GM12878 (cell line): Measurements from ENCODE around the gene FLRT1. TPM values are rescaled to one million over a fixed set of nuclear protein-coding genes. Genes with fewer than 3 reads are reported as not detected.

Experiments
- ATAC-seq: fragments of 200-7000 bp; cut with Tn5 transposase; 3 replicates; pipeline ENCODE4 v1.9.1; 2020; ENCODE audit warnings: mild to moderate bottlenecking, moderate library complexity
- BruUV-seq: library from RNA; stranded (reverse); fragments of 400-500 nt; replicated peaks from 2 replicates; lab custom pipeline; 2021; lab: Mats Ljungman, UMichigan
- CTCF ChIA-PET: fragments of 300-600 bp; sonication (Branson Sonifier 250); formaldehyde crosslinking; extraction: SDS; loops from one replicate; lab custom pipeline; 2021; ENCODE audit warnings: inconsistent platforms; lab: Yijun Ruan, JAX
- POLR2A ChIA-PET: fragments of 350-600 bp; formaldehyde crosslinking; extraction: SDS; loops from one replicate; lab custom pipeline; 2021; ENCODE audit warnings: inconsistent platforms; lab: Charles Lee
- RAD21 ChIA-PET: fragments of 300-600 bp; sonication (Branson Sonifier 250); formaldehyde crosslinking; loops from one replicate; lab custom pipeline; 2023; ENCODE audit warnings: antibody characterized with exemption; ENCODE audit not compliant: unreplicated experiment; lab: Charles Lee
- SMC1A ChIA-PET: fragments of 300-600 bp; sonication (Branson Sonifier 250); formaldehyde crosslinking; loops from one replicate; lab custom pipeline; 2023; ENCODE audit not compliant: unreplicated experiment, uncharacterized antibody; lab: Charles Lee
- DNase-seq: peaks from one replicate; pipeline ENCODE4 v3.0.0-alpha.2; 2011; ENCODE audit warnings: low read depth, low spot score
- FAIRE-seq: peaks from 3 replicates; lab custom pipeline; 2011; peaks lifted over from hg19 to GRCh38; lab: Jason Lieb, UNC
- H2AFZ ChIP-seq: 2 replicates; pipeline ENCODE4 v1.6.0; 2011; ENCODE audit warnings: low read depth, low read length, control low read depth; ENCODE audit not compliant: control insufficient read depth
- H3K27ac ChIP-seq: 2 replicates; pipeline ENCODE4 v1.5.1; 2011; ENCODE audit warnings: control low read depth; ENCODE audit not compliant: control insufficient read depth, insufficient read depth
- H3K27me3 ChIP-seq, 2 experiments: replicated peaks in 1 of 2; 2 replicates each; pipeline versions ENCODE4 v1.6.0 to v1.6.1; 2011; ENCODE audit warnings: low read length in 1 of 2; ENCODE audit not compliant: control insufficient read depth in 2 of 2, insufficient read depth in 2 of 2
- H3K36me3 ChIP-seq, 2 experiments: 2 replicates each; pipeline ENCODE4 v1.5.1; 2011; ENCODE audit warnings: low read length in 1 of 2; ENCODE audit not compliant: control insufficient read depth in 2 of 2, insufficient read depth in 2 of 2
- H3K4me1 ChIP-seq: 2 replicates; pipeline ENCODE4 v1.6.1; 2011; ENCODE audit warnings: mild to moderate bottlenecking, low read length, moderate library complexity, mixed read lengths; ENCODE audit not compliant: control insufficient read depth, insufficient read depth
- H3K4me2 ChIP-seq: 2 replicates; pipeline ENCODE4 v1.6.0; 2011; ENCODE audit warnings: control low read depth; ENCODE audit not compliant: control insufficient read depth, insufficient read depth
- H3K4me3 ChIP-seq: fragments of 200-600 bp; sonication (generic); 2 replicates; pipeline ENCODE4 v1.5.1; 2016
- H3K79me2 ChIP-seq: 2 replicates; pipeline ENCODE4 v1.6.0; 2011; ENCODE audit warnings: low read length; ENCODE audit not compliant: control insufficient read depth, insufficient read depth
- H3K9ac ChIP-seq: 2 replicates; pipeline ENCODE4 v1.8.0; 2011; ENCODE audit warnings: low read length, control low read depth, mixed read lengths; ENCODE audit not compliant: control insufficient read depth, insufficient read depth
- H3K9me3 ChIP-seq: replicated peaks from 3 replicates; pipeline ENCODE4 v1.5.1; 2011; ENCODE audit warnings: mild to moderate bottlenecking, low read length; ENCODE audit not compliant: control insufficient read depth, insufficient read depth
- H4K20me1 ChIP-seq: 2 replicates; pipeline ENCODE4 v1.6.0; 2011; ENCODE audit not compliant: control insufficient read depth, insufficient read depth
- LARP7 ChIP-seq: fragments of 450-650 bp; IDR thresholded peaks from 2 replicates; pipeline ENCODE4 v1.6.1; 2017; ENCODE audit warnings: mild to moderate bottlenecking
- TARDBP ChIP-seq: IDR thresholded peaks from 2 replicates; pipeline ENCODE4 v1.6.1; 2016; ENCODE audit warnings: borderline replicate concordance
- WGBS: methylation state at CpG from one replicate; pipeline ENCODE4 v1.1.6; 2016; ENCODE audit warnings: low lambda C conversion rate; ENCODE audit not compliant: insufficient replicate concordance, insufficient coverage; ENCODE audit errors: missing lambda C conversion rate; 5-methylcytosine and 5-hydroxymethylcytosine counted together
- in situ Hi-C: fragments of 300-500 bp; cut with MboI; formaldehyde crosslinking; loops from 9 replicates; pipeline ENCODE4 v1.14.3; 2018; ENCODE audit warnings: mixed read lengths
- intact Hi-C: fragments of 100-400 bp; cut with micrococcal nuclease; formaldehyde crosslinking; loops from one replicate; pipeline ENCODE4 v1.14.2; 2022; ENCODE audit not compliant: unreplicated experiment
- polyA plus RNA-seq, 11 experiments: library from polyadenylated mRNA; depleted of rRNA in 4 of 11; unstranded in 6 of 11; stranded (reverse) in 5 of 11; fragments of >200 nt; fragmentation: Nextera tagmentation in 4 of 11; fragmentation: Illumina TruSeq in 1 of 11; extraction: Ambion mirVana in 4 of 11; extraction: Trizol in 1 of 11; gene quantifications; 1 replicate in 1 of 11; 2 replicates in 10 of 11; pipeline versions ENCODE4 v1.2.1 to v1.2.3, GENCODE V29; 2011 to 2016; ENCODE audit warnings: inconsistent platforms in 2 of 11, missing spikeins in 2 of 11, low read depth in 1 of 11
- total RNA-seq, 4 experiments: library from RNA; depleted of rRNA in 3 of 4; stranded (reverse); fragments of >200 nt in 3 of 4; fragmentation: Illumina TruSeq in 1 of 4; extraction: Trizol in 1 of 4; gene quantifications; 2 replicates each; pipeline versions ENCODE4 v1.2.1 to v1.2.3, GENCODE V29; 2013 to 2021

Gene FLRT1
- total and polyA plus RNA-seq, 10 of the 15 experiments (the other 5 are each of a cell fraction or from before 2014, with no cell fraction given): 0.10 to 0.12 TPM; not detected in 8

DNA sequence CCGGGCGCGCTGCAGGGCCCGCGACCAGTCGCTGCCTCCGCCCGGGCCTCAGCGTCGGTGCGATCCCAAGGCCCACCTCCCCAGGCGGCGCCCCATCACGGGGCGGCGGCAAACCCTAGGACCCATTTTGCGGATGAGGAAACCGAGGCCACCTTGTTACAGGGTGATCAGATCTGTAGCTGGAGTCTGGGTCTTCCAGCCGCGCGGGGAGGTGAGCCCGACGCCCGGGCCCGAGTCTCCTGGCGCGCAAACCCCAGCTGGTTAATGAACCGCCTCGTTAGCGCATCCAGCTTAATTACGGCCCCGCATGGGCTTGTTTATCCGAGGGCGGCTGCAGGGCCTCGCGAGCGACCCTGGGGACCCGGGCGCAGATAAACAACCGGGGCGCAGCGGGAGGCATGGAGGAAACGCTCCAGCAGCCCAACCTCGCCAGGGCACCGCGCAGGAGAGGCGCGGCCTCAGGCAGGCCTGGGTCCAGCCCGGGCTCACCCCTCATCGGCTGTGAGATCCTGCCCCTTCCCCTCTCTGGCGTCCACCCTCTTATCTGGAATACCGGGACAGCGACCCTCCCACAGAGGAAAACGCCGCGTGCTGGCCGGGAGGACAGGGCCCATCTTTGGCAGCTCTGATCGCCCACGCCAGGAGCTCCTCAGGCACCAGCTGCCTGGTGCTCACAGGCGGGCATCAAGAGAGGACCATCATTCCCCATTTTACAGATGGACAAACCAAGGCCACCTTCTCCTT lies 34.8 kb upstream of the FLRT1 start:
- no peak for FAIRE-seq
- H3K4me1 ChIP-seq: no peaks in the 10 kb centered on the region; the same call in 1 of the 2 replicates
- no peak overlapping the region for H3K27ac ChIP-seq
- no peaks in the 10 kb centered on the region for H3K27me3 ChIP-seq
- ChIA-PET SMC1A (interaction anchor here (0.6 kb wide), 1 partner anchor 303 kb away, joined by 3 read pairs; no protein-coding TSS in a partner anchor), POLR2A (no interaction called here), CTCF (interaction anchor here (1.0 to 4.1 kb wide), 6 partner anchors 16 to 183 kb away, joined by 3 to 21 read pairs (median 4); no protein-coding TSS in a partner anchor)
- intact Hi-C loops: loop anchor here (1.0 kb wide), 1 partner anchor 147 kb away; no protein-coding TSS in a partner anchor
- H3K9ac ChIP-seq: no peak overlapping the region
- ATAC-seq: no peak
- no peaks in the 10 kb centered on the region for H3K9me3 ChIP-seq
- H4K20me1 ChIP-seq: no peaks in the 10 kb centered on the region; the same call in 1 of the 2 replicates
- H3K4me2 ChIP-seq: peak overlapping the region; percentile 38; the same call in 1 of the 2 replicates
- WGBS: 24% methylated on average over 43 of the region's 60 CpGs
- no peak for DNase-seq
- H3K79me2 ChIP-seq: no peaks in the 10 kb centered on the region
- peaks cover 0 to 25% of the 10 kb centered on the region in 2 experiments; a peak in 3 of 4 replicates for H3K36me3 ChIP-seq
- no peak overlapping the region for H2AFZ ChIP-seq
- no peak for TF ChIP-seq TARDBP
- TF ChIP-seq LARP7: 0 out of 2 replicates have a peak, but pooled peaks have one; percentile 53
- TF ChIP-seq, all 136 proteins: peak for 1
- in situ Hi-C loops: loop anchor here (5.0 kb wide), 1 partner anchor 146 kb away; no protein-coding TSS in a partner anchor
- RAD21 ChIA-PET: interaction anchor here (1.6 kb wide), 1 partner anchor 147 kb away, joined by 7 read pairs; no protein-coding TSS in a partner anchor
- no peak overlapping the region for H3K4me3 ChIP-seq
- no TSS peak for BruUV-seq
